Adrenal gland (tissue), 5 donors: Measurements from ENCODE around the gene PTPRN2.

Source experiments
- CTCF ChIP-seq, 6 experiments: fragments of 450-650 bp in 4 of 6; fragments of 200-600 bp in 2 of 6; sonication (generic) in 1 of 6; IDR thresholded peaks; 1 replicate in 5 of 6; 2 replicates in 1 of 6; pipeline versions ENCODE4 v1.5.1 to v1.8.0; 2016 to 2021; ENCODE audit warnings: antibody characterized with exemption in 6 of 6, mild to moderate bottlenecking in 2 of 6, moderate library complexity in 1 of 6
- POLR2A ChIP-seq, 2 donors: fragments of 450-650 bp; IDR thresholded peaks; one replicate each; pipeline ENCODE4 v1.6.1; 2017; ENCODE audit warnings: antibody characterized with exemption in 2 of 2, mild to moderate bottlenecking in 2 of 2, moderate library complexity in 1 of 2
- donor health status: DM: no; HTN: no; CAD: no.

- TF ChIP-seq POLR2A (IDR thresholded peaks at IDR 0.05): no peak
- TF ChIP-seq CTCF (IDR thresholded peaks at IDR 0.05): no peak
These were observed 593.3 kb downstream of the PTPRN2 start for GRCh38 chr7:157994319-157994718.
